ENCODE data around the gene EMC8. TPM values are rescaled to one million over a fixed set of nuclear protein-coding genes. Genes with fewer than 3 reads are reported as not detected.

Gene EMC8
- total and polyA plus RNA-seq, 10 of the 15 experiments (the other 5 are each of a cell fraction or from before 2014, with no cell fraction given) = 7.8 to 62.0 (median 33.5) TPM

DNA sequence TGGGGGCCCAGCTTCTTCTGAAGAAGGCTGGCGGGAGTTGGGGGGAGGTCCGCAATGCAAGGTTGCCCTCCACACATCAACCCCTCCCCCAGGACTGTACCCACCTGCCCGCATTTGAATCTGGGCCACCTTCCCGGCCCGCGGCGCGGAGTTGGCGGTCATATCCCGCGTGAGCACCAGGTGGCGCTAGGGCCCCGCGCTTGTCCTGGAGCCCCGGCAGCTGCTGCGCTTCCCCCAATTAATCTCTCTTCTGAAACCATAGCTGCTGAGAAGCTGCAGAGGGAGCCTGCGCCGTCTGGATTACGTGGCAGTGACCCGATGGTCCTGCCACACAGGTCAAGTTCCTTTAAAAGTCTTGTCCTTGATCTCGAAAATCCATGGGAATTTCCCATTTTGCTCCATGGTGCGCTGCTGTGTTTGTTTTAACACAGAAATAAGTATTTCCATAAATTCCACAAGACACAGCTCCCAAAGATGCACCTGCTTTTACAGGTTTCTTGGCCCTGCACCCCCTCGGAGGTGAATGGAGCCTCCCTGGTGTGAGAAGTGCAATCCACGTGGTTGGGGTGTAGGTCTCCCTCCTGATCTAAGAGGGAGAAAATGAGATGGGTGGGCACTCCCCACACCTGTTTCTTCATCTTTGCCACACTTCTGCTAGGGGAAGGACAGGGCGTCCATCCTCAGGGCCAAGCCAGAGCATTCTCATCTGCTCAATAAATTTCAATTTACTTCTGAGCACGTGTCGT lies 22.2 kb upstream of the EMC8 start (continued):
- TF ChIP-seq, protein P1, sequence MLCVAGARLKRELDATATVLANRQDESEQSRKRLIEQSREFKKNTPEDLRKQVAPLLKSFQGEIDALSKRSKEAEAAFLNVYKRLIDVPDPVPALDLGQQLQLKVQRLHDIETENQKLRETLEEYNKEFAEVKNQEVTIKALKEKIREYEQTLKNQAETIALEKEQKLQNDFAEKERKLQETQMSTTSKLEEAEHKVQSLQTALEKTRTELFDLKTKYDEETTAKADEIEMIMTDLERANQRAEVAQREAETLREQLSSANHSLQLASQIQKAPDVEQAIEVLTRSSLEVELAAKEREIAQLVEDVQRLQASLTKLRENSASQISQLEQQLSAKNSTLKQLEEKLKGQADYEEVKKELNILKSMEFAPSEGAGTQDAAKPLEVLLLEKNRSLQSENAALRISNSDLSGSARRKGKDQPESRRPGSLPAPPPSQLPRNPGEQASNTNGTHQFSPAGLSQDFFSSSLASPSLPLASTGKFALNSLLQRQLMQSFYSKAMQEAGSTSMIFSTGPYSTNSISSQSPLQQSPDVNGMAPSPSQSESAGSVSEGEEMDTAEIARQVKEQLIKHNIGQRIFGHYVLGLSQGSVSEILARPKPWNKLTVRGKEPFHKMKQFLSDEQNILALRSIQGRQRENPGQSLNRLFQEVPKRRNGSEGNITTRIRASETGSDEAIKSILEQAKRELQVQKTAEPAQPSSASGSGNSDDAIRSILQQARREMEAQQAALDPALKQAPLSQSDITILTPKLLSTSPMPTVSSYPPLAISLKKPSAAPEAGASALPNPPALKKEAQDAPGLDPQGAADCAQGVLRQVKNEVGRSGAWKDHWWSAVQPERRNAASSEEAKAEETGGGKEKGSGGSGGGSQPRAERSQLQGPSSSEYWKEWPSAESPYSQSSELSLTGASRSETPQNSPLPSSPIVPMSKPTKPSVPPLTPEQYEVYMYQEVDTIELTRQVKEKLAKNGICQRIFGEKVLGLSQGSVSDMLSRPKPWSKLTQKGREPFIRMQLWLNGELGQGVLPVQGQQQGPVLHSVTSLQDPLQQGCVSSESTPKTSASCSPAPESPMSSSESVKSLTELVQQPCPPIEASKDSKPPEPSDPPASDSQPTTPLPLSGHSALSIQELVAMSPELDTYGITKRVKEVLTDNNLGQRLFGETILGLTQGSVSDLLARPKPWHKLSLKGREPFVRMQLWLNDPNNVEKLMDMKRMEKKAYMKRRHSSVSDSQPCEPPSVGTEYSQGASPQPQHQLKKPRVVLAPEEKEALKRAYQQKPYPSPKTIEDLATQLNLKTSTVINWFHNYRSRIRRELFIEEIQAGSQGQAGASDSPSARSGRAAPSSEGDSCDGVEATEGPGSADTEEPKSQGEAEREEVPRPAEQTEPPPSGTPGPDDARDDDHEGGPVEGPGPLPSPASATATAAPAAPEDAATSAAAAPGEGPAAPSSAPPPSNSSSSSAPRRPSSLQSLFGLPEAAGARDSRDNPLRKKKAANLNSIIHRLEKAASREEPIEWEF (IDR thresholded peaks at IDR 0.05; ENCODE audit: insufficient replicate concordance, low read depth, low read length) = no peak
- peak; percentile 78 for TF ChIP-seq NR2F1 (conservative IDR thresholded peaks at IDR 0.05)
- TF ChIP-seq ZNF217 (IDR thresholded peaks at IDR 0.05) = no peak
- no peak for TF ChIP-seq PAX8 (IDR thresholded peaks at IDR 0.05)
- peak in 1 of 2 experiments; percentile 39; a peak in 2 of 4 replicates for TF ChIP-seq BHLHE40 (IDR thresholded peaks at IDR 0.05; ENCODE audit: borderline replicate concordance in 1 of 2, low read depth in 2 of 2, low read length in 1 of 2)
- TF ChIP-seq SUPT20H (IDR thresholded peaks at IDR 0.05; ENCODE audit: borderline replicate concordance, control insufficient read depth, low read depth, low read length) = no peak
- peak; percentile 88 for TF ChIP-seq YY1 (IDR thresholded peaks at IDR 0.05; ENCODE audit: low read depth, low read length)
- no peak for TF ChIP-seq ZZZ3 (IDR thresholded peaks at IDR 0.05; ENCODE audit: control insufficient read depth, insufficient read length, low read depth)
- TF ChIP-seq FOXK2 (IDR thresholded peaks at IDR 0.05) = peak; percentile 50
- 0 out of 2 replicates have a peak, but pooled peaks have one; percentile 41 for TF ChIP-seq GATAD2B (conservative IDR thresholded peaks at IDR 0.05; ENCODE audit: low read depth)
- 0 out of 2 replicates have a peak, but pooled peaks have one; percentile 17 for TF ChIP-seq NR2C1 (IDR thresholded peaks at IDR 0.05)
- no peak for TF ChIP-seq ZSCAN29 (IDR thresholded peaks at IDR 0.05)
- no peak for TF ChIP-seq NFXL1 (IDR thresholded peaks at IDR 0.05; ENCODE audit: borderline replicate concordance)
- TF ChIP-seq HDGF (IDR thresholded peaks at IDR 0.05) = no peak
- no peak for TF ChIP-seq HDAC6 (IDR thresholded peaks at IDR 0.05; ENCODE audit: unreplicated experiment)
- 0 out of 2 replicates have a peak, but pooled peaks have one; percentile 84 for TF ChIP-seq CBX5 (IDR thresholded peaks at IDR 0.05; ENCODE audit: low read depth)
- TF ChIP-seq, protein P2, sequence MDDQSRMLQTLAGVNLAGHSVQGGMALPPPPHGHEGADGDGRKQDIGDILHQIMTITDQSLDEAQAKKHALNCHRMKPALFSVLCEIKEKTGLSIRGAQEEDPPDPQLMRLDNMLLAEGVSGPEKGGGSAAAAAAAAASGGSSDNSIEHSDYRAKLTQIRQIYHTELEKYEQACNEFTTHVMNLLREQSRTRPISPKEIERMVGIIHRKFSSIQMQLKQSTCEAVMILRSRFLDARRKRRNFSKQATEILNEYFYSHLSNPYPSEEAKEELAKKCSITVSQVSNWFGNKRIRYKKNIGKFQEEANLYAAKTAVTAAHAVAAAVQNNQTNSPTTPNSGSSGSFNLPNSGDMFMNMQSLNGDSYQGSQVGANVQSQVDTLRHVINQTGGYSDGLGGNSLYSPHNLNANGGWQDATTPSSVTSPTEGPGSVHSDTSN (IDR thresholded peaks at IDR 0.05; ENCODE audit: insufficient replicate concordance, low read depth, low read length) = no peak
- TF ChIP-seq RBBP5 (conservative IDR thresholded peaks at IDR 0.05) = no peak
- no peak for TF ChIP-seq TBL1XR1 (IDR thresholded peaks at IDR 0.05; ENCODE audit: low read depth, low read length)
- no peak for TF ChIP-seq MXI1 (IDR thresholded peaks at IDR 0.05; ENCODE audit: low read depth, low read length)
- TF ChIP-seq NFIC (IDR thresholded peaks at IDR 0.05; ENCODE audit: low read depth, low read length) = no peak
- TF ChIP-seq, protein P3, sequence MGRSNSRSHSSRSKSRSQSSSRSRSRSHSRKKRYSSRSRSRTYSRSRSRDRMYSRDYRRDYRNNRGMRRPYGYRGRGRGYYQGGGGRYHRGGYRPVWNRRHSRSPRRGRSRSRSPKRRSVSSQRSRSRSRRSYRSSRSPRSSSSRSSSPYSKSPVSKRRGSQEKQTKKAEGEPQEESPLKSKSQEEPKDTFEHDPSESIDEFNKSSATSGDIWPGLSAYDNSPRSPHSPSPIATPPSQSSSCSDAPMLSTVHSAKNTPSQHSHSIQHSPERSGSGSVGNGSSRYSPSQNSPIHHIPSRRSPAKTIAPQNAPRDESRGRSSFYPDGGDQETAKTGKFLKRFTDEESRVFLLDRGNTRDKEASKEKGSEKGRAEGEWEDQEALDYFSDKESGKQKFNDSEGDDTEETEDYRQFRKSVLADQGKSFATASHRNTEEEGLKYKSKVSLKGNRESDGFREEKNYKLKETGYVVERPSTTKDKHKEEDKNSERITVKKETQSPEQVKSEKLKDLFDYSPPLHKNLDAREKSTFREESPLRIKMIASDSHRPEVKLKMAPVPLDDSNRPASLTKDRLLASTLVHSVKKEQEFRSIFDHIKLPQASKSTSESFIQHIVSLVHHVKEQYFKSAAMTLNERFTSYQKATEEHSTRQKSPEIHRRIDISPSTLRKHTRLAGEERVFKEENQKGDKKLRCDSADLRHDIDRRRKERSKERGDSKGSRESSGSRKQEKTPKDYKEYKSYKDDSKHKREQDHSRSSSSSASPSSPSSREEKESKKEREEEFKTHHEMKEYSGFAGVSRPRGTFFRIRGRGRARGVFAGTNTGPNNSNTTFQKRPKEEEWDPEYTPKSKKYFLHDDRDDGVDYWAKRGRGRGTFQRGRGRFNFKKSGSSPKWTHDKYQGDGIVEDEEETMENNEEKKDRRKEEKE (IDR thresholded peaks at IDR 0.05) = no peak

All from GM12878 (cell line).